Measurements from ENCODE around the gene NGF. TPM values are rescaled to one million over a fixed set of nuclear protein-coding genes. Genes with fewer than 3 reads are reported as not detected.
"Not testable (repeated sequence)": the region's sequence is repeated elsewhere in the genome, so short reads cannot be mapped to it uniquely, and the experiment has no call there.

Gene NGF
- total and polyA plus RNA-seq, 2 of the 4 experiments (the other 2 are of a cell fraction), result 12.5 to 21.7 TPM

GRCh38 chr1:115337633-115338456, at the start of gene NGF (continued):
- no peak for TF ChIP-seq CTCF (conservative IDR thresholded peaks at IDR 0.05; ENCODE audit: low read depth, low read length)
- TF ChIP-seq USF2 (IDR thresholded peaks at IDR 0.05; ENCODE audit: low read depth, low read length), result no peak
- no peak for TF ChIP-seq BHLHE40 (IDR thresholded peaks at IDR 0.05; ENCODE audit: low read depth, low read length)

GRCh38 chr1:115383455-115383854, 45.4 kb upstream of the NGF start:
- intact Hi-C loops (cut with micrococcal nuclease); H2AFZ ChIP-seq (replicated peaks; ENCODE audit: low read length, poor library complexity); dilution Hi-C loops (cut with HindIII; ENCODE audit: low sequenced_read_pairs, unreplicated experiment); H2BK120ac ChIP-seq (ENCODE audit: low read depth, low read length); BruUV-seq (replicated peaks); H3K36me3 ChIP-seq (ENCODE audit: control insufficient read depth, insufficient read depth, low read length); H4K5ac ChIP-seq (ENCODE audit: low read depth, low read length); H3K23ac ChIP-seq (ENCODE audit: low read depth, low read length); H3K56ac ChIP-seq (ENCODE audit: extremely low read depth, insufficient read depth, low read length); H3K18ac ChIP-seq (ENCODE audit: low read depth, low read length); DNase-seq; H3K9me1 ChIP-seq (ENCODE audit: insufficient read depth, low read length); H3K9ac ChIP-seq (ENCODE audit: low read depth, low read length); H2BK15ac ChIP-seq (ENCODE audit: low read depth, low read length); H3K14ac ChIP-seq (replicated peaks; ENCODE audit: low read depth, low read length); H4K8ac ChIP-seq (ENCODE audit: low read depth in 2 of 2, low read length in 2 of 2); H4K91ac ChIP-seq (ENCODE audit: insufficient read depth, low read depth, low read length); CTCF ChIA-PET; H3K9me3 ChIP-seq (ENCODE audit: control insufficient read depth, insufficient read depth, low read length); H3K27ac ChIP-seq (ENCODE audit: insufficient read depth, low read length); H3K79me1 ChIP-seq (ENCODE audit: low read depth in 1 of 2, low read length in 2 of 2); POLR2A ChIA-PET (ENCODE audit: unreplicated experiment); H3K4me2 ChIP-seq (ENCODE audit: low read depth, low read length); H2AK5ac ChIP-seq (ENCODE audit: low read depth, low read length); H2BK20ac ChIP-seq (ENCODE audit: low read depth, low read length); H2BK5ac ChIP-seq (ENCODE audit: low read depth, low read length, poor library complexity, severe bottlenecking); H4K20me1 ChIP-seq (ENCODE audit: insufficient read depth, low read length); H3K4me1 ChIP-seq (ENCODE audit: control insufficient read depth, insufficient read depth, low read length); H3K27me3 ChIP-seq (ENCODE audit: control insufficient read depth, insufficient read depth, low read length); ATAC-seq (ENCODE audit: low read depth); H2AK9ac ChIP-seq (replicated peaks; ENCODE audit: low read depth, low read length, poor library complexity); H3K4ac ChIP-seq (ENCODE audit: low read depth, low read length); H3K4me3 ChIP-seq (ENCODE audit: insufficient read depth, low read depth, low read length): not testable (repeated sequence)
- in situ Hi-C loops (cut with MboI; ENCODE audit: low sequenced_read_pairs), result loop anchor here (5.0 kb wide), 1 partner anchor 41 kb away; no protein-coding TSS in a partner anchor
- WGBS, 2 experiments (ENCODE audit: extremely low coverage in 2 of 2, insufficient read length in 1 of 2), result no CpG with 5 or more reads among the region's 2 CpGs

Data from IMR-90 (cell line).